ENCODE data around the gene APP. TPM values are rescaled to one million over a fixed set of nuclear protein-coding genes. Genes with fewer than 3 reads are reported as not detected.
"Not testable (repeated sequence)": the region's sequence is repeated elsewhere in the genome, so short reads cannot be mapped to it uniquely, and the experiment has no call there.

The APP gene
- polyA plus RNA-seq, 4 donors: 714 to 973 (median 831) TPM

- not testable (repeated sequence) for DNase-seq (ENCODE audit: low read depth in 4 of 4, low spot score in 3 of 4)
Measured at GRCh38 chr21:25918152-25918551, 252.4 kb downstream of the APP start.

- no peak for DNase-seq (ENCODE audit: low read depth in 4 of 4, low spot score in 3 of 4)
Measured at GRCh38 chr21:25916226-25916625, 254.3 kb downstream of the APP start.

- DNase-seq (ENCODE audit: low read depth in 4 of 4, low spot score in 3 of 4): no peak
Measured at GRCh38 chr21:25913479-25913878, 257.1 kb downstream of the APP start.

- no peak for DNase-seq (ENCODE audit: low read depth in 4 of 4, low spot score in 3 of 4)
Measured at GRCh38 chr21:25912402-25912746, 258.2 kb downstream of the APP start.

GRCh38 chr21:25911730-25912401 lies 258.7 kb downstream of the APP start:
- no peak for DNase-seq (ENCODE audit: low read depth in 4 of 4, low spot score in 3 of 4)

- no peak for DNase-seq (ENCODE audit: low read depth in 4 of 4, low spot score in 3 of 4)
Measured at GRCh38 chr21:25910809-25911208, 259.8 kb downstream of the APP start.

- no peak for DNase-seq (ENCODE audit: low read depth in 4 of 4, low spot score in 3 of 4)
Measured at GRCh38 chr21:25909341-25909740, 261.2 kb downstream of the APP start.

- DNase-seq (ENCODE audit: low read depth in 4 of 4, low spot score in 3 of 4): no peak
Measured at GRCh38 chr21:25908495-25908894, 262.1 kb downstream of the APP start.

- no peak for DNase-seq (ENCODE audit: low read depth in 4 of 4, low spot score in 3 of 4)
Measured at GRCh38 chr21:25907573-25908275, 262.8 kb downstream of the APP start.

- DNase-seq (ENCODE audit: low read depth in 4 of 4, low spot score in 3 of 4): no peak
Measured at GRCh38 chr21:25906587-25906986, 264.0 kb downstream of the APP start.

GRCh38 chr21:25905126-25905525 lies 265.4 kb downstream of the APP start:
- DNase-seq (ENCODE audit: low read depth in 4 of 4, low spot score in 3 of 4): no peak

GRCh38 chr21:25904044-25904695 lies 266.4 kb downstream of the APP start:
- DNase-seq (ENCODE audit: low read depth in 4 of 4, low spot score in 3 of 4): no peak

- DNase-seq (ENCODE audit: low read depth in 4 of 4, low spot score in 3 of 4): no peak
Measured at GRCh38 chr21:25903607-25904006, 267.0 kb downstream of the APP start.

- DNase-seq (ENCODE audit: low read depth in 4 of 4, low spot score in 3 of 4): no peak
Measured at GRCh38 chr21:25901330-25901979, 269.1 kb downstream of the APP start.

- no peak for DNase-seq (ENCODE audit: low read depth in 4 of 4, low spot score in 3 of 4)
Measured at GRCh38 chr21:25898671-25899070, 271.9 kb downstream of the APP start.

- no peak for DNase-seq (ENCODE audit: low read depth in 4 of 4, low spot score in 3 of 4)
Measured at GRCh38 chr21:25897383-25897782, 273.2 kb downstream of the APP start.

GRCh38 chr21:25896501-25897056 lies 274.0 kb downstream of the APP start:
- DNase-seq (ENCODE audit: low read depth in 4 of 4, low spot score in 3 of 4): no peak

GRCh38 chr21:25895565-25896205 lies 274.9 kb downstream of the APP start:
- DNase-seq (ENCODE audit: low read depth in 4 of 4, low spot score in 3 of 4): no peak

GRCh38 chr21:25893191-25893590 lies 277.4 kb downstream of the APP start:
- DNase-seq (ENCODE audit: low read depth in 4 of 4, low spot score in 3 of 4): no peak

- DNase-seq (ENCODE audit: low read depth in 4 of 4, low spot score in 3 of 4): no peak
Measured at GRCh38 chr21:25891596-25891995, 279.0 kb downstream of the APP start.

- no peak for DNase-seq (ENCODE audit: low read depth in 4 of 4, low spot score in 3 of 4)
Measured at GRCh38 chr21:25890001-25890400, 280.6 kb downstream of the APP start.

Data from left renal pelvis (tissue), 4 donors.